HS-27A (cell line): ENCODE data around the gene ARHGAP26.
"Not testable (repeated sequence)": the region's sequence is repeated elsewhere in the genome, so short reads cannot be mapped to it uniquely, and the experiment has no call there.

Source experiments
- DNase-seq: peaks from one replicate; pipeline ENCODE4 v3.0.0-alpha.2; 2012; ENCODE audit warnings: low read depth, missing footprints

The ARHGAP26 gene

DNA sequence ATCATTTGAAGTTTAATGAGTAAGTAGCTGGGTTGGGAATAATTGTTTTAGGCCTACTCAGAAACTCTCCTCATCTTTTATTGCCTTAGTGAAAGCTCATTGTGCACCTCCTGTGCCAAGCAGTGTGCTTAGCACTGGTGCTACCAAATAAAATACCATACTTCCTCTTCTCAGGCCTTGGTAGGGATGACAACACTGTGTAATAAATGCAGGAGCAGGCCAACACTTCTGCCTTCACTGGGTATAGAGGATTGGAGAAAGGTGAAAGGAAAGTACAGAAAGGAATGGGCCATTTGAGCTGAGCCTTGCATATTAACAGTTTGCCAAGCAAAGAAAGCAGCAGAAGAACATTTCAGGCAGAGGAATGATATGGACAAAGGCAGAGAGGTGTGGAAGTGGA, 347.6 kb downstream of the ARHGAP26 start:
- DNase-seq = no peak

DNA sequence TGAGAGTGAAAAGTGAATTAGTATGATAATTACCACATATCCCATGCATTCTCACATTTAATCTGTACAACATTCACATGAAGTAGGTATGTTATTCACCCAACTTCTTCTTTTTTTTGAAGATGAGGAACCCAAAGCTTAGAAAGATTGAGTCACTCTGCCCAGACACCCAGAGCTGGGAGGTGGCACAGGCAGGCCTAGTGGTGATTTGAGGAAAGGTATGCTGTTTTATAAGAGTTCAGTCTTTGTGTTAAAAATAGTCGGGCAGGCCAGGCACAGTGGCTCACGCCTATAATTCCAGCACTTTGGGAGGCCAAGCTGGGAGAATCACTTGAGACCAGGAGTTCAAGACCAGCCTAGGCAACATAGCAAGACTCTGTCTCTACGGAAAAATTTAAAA, 348.0 kb downstream of the ARHGAP26 start:
- DNase-seq = no peak

DNA sequence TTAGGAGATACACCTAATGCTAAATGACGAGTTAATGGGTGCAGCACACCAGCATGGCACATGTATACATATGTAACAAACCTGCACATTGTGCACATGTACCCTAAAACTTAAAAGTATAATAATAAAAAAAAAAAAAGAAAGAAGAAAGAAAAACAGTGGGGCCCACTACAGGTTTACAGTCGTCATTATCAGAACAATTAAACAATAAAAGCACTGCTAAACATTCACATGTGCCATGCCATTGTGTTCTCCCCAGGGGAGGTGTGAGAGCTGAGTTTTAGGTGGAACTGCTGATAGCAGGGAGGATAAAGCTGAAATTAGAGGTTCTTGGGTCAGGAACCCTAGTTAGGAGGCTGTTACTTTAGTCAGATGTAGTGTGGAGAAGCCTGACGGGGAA, 348.6 kb downstream of the ARHGAP26 start:
- not testable (repeated sequence) for DNase-seq

DNA sequence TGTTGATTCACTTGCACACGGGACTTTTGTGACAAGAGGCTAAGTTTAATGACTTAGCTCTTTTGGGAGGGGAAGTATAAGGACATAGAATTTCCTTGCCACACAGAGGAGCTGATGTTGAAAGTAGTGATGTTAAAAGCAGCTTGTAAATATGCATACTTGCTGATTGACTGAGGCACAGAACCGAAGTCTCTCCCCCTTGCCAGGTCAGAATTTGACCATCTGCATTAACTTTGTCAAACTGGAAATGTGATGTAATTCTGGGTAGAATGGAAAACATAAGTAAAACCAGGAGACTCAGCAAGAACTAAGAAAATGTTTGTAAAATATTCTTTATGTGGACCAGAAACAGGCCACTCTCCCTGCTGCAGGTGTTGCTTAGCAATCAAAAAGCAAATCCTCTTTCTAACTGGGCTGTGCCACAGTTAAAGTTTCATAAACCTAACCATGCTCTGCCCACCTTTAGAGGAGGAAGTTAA, 349.2 kb downstream of the ARHGAP26 start:
- no peak for DNase-seq

DNA sequence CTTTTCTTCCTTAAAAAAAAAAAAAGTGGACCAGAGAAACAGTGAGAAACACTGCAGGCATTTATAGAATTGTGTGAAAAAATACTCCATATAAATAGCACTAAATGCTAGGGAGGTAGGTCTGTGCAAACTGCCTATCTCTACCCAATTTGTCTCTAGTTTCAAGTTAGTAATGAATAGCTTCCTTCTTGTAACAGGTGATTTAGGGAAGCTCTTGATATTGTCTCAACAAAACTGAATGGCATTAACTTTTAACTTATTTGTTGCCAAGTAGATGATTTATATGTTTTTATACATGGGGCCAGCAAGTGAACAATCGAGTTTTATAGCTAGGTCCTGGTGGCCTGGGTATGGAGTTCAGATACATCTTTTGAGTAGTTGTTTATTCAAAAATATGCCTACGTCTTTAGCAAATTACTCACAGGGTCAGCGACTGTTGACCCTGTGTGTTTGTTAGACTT, 349.7 kb downstream of the ARHGAP26 start:
- no peak for DNase-seq

DNA sequence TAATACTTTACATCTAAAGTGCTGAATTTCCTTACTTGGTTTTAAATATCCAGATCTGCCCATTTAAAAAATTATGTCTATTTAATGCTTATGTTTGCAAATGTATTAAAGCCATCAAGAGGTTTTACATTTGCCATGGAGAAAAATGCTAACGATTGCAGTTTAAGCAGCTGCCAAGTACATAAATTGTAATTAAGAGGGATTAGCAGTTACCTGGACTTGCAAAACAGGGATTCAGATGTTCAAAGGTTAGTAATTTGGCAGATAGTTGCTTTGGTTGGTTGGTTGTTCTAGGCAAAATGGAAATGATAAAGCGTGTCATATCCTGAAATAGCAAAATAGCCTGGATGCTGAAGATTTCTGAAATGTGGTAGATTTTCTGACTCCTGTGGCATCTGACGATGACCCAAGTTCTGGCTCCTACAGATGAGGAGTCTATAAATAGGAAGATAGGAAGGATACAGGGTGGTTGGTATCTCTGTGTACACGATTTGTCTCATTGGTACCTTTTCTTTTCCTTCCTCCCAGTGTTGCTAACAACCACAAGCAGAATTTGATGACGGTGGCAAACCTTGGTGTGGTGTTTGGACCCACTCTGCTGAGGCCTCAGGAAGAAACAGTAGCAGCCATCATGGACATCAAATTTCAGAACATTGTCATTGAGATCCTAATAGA, 350.4 kb downstream of the ARHGAP26 start:
- no peak for DNase-seq

DNA sequence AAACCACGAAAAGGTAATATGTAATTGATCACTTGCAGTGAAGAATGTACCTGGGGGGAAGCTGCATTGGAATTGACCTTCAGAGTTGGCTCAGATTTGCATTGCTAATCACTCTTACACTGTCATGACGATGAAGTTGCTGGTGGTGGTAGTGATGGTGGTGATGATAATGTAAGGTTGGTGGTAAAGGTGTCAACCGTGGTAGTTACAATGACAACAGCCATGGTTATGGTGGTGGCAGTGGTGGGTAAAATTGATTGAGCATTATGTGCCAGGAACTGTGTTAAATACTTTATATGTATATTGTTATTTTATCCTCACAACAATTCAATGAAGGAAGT, 350.9 kb downstream of the ARHGAP26 start:
- DNase-seq = no peak

DNA sequence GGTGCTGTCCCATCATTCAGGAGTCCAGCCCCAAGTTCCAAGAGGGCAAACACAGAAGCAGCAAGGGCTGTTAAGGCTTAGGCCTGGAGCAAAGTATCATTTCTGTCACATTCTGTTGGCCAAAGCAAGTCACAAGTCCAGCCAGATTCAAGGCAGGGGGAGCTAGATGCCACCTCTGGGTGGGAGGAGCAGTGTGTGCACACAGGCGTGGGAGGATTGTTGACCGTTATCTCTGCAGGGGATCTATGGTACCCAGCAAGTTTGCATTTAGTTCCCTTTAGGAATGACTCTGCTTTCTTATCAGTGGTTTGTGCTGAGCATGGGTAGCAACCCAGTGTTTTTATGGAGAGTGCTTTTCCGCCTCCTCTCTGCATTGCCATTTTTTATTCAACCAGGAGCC, 354.4 kb downstream of the ARHGAP26 start:
- DNase-seq = no peak

DNA sequence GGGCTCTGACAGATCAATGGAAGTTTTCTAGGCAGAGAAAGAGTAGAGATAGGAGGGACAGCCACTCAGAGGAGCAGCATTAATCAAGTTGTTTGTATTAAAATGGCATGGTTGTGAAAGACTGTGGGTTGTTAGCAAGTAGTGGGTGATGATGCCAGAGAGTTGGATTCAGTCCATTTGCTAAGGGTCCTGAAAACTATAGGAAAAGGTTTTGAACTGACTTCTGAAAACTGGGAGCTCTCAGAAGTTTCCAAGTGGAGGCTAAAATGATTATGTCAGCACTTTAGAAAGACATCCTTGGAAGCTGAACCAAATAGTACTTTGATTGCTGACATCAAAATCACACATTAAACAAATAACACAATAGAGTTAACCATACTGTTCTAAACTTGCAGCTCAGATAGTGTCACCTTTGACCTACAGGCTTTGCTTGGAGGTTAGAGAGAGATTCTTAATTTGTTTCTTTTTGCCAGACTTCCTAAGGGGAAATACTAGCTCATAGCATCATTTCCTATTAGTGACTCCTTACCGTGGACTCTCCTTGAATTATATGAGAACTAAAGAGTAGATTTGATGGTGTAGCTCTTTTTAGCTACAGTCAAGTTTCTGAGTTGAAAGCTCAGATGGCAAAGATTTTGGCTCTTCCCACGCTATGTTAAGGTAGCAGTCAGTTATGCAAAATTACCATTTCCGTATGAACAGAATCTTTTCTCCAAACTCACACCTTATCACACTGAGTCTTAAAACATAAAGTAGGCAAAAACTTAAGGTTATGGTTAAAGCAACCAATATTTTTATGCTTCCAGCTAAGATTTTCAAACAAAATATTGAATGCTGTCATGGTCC, 356.2 kb downstream of the ARHGAP26 start:
- DNase-seq = no peak

DNA sequence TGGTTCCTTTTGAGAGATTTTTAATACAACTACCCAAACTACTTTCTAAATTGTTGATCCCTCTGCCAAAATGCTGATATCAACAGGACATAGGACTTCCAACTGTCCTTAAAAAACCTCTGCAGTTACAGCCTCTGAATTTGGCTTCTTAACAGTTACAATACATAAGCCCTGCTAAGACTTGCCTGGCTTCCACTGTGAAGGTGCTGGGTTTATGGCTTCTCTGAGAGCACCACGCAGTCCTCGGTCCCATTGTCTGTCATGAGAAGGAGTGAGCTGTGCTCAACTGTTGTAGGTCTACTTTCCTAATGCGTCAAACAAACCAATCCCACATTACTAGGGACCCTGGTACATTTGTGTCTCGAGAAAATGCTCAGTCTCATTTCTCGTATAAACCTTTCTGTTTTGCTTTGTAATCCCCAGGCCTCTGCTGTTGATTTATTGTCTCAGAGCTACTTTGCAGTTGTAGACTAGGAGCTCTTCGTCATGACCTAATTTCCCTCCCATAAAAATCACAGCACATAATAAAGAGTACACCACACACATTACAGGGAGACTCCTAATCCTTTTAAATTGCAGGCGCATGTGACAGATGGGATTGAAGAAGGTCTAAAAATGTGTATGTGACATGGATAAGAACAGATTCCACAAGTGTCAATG, 358.4 kb downstream of the ARHGAP26 start:
- DNase-seq = no peak

DNA sequence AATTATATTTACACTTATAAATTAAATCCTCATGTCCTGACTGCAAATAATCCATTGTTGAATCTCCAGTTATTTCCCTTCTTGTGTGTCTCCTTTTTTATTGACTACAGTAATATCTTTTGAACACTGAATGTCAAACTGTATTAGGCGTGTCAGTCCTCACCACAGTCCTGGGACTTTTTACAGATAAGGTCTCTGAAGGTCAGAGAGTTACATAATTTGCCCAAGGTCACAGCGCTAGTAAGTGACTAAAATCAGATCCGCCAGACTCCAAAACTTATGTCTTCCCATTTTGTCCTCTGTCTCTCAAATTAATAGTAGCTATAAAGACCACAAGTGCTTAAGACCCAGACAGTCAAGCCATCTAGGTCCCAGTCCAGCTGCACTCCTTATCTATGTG, 359.0 kb downstream of the ARHGAP26 start:
- DNase-seq = no peak

DNA sequence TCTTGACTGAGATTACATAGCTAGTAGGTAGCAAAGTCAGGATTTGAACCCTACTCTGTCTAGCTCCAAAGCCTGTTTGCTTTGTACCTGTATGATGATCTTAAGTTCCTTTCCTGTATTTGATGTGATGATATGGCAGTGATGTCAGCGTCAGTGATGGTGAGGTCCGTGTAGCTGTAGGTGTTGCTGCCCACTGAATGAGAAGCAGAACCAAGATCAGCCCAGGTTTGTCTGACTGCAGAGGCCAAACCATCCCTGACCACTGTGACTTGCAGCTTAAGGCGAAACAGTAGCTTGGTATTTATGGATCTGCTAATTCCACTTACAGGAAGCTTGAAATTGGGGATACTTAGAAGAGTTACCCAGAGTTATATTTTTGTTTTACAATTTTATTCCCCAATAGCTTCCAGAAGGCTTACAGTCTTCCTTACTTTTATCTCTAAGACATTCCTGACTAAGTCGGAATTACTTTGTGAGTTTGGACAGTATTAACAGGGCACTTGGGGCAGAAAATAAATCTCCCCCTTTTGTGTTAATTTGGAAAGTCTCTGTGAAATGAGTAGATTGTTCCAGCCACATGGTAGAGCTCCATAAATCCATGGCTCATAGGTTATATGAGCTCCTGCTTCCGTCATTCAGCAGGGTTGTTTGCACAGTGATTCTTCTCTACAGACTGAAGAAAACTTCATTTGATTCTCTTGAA, 359.9 kb downstream of the ARHGAP26 start:
- no peak for DNase-seq

DNA sequence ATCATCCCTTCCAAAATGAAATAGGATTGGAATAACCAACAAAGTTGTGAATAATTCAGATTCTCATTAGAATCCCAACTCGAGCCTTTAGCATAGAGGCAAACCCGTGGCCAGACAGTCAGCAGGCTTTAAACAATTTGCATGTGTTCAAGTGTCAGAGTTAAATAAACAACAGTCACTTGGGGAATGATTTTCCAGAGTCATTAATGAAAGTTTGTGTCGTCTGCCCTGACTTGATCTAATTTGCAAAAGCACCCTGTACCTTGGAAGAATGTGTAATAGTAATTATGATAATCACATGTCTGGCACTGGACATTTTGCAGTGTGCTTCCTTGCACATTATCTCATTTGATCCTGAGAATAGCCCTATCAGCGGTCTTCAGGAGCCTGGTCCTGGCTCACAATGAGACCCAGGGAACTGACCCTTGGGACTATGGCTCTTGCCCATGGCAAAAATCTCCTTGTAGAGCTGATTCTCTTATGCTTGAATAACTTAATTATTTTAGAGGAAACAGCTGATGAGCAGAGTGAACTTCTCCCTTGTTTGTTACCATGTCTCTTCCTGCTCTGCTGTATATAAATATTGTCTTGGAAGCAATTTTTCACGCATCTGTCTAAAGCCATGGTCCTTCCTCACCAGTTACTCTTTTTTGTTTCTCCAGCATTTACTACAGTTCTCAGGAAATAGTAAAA, 360.6 kb downstream of the ARHGAP26 start:
- DNase-seq = no peak

DNA sequence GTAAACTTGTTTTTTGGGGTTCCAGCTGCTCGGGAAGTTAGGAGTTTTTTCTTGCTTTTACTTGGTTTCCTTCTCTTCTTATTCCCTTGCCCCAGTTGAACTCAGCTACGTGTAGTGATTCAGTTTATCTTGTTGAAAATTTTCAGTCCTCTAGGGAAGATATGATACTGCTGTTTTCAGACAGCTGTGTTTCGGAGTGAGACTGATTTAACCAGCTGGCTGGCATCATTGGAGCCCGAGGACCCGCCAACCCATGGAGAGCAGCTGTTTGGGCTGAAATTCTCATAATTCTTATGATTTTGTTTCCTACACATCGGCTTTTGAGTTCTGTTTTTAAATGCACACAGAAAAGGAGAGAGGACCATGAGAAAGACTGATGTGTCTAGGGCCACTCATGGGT, 361.8 kb downstream of the ARHGAP26 start:
- no peak for DNase-seq

DNA sequence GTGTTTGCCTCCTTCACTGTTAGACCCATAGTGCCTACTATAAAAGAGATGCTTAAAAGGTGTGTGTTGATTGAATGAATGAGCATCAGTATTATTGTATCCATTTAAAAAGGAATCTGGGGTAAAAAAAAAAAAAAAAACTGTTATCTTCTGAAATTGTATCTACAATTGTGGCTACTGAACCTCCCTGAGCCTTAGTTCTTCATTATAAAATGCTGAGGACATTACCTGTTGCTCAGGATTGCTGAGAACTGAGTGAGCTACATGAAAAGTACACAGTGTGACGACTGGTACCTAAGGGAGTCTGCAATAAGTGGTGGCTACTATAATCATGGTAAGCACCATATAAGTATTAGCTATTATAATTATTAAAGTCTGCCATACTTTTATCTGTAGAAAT, 362.6 kb downstream of the ARHGAP26 start:
- no peak for DNase-seq

DNA sequence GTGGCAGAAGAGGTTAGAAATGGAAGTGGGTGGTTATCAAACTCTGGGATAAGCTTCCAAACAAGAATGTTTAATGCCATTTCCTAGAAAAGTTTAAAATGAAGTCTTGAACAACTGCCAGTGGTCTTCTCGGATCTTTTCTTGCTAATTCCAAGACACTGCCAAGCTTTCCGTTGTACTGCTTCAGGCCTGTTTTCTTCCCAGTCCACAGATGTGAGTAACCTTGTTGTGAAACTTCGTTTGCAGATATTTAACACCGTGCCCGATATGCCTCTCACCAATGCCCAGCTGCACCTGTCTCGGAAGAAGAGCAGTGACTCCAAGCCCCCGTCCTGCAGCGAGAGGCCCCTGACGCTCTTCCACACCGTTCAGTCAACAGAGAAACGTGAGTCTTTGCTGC, 363.5 kb downstream of the ARHGAP26 start:
- DNase-seq = no peak

DNA sequence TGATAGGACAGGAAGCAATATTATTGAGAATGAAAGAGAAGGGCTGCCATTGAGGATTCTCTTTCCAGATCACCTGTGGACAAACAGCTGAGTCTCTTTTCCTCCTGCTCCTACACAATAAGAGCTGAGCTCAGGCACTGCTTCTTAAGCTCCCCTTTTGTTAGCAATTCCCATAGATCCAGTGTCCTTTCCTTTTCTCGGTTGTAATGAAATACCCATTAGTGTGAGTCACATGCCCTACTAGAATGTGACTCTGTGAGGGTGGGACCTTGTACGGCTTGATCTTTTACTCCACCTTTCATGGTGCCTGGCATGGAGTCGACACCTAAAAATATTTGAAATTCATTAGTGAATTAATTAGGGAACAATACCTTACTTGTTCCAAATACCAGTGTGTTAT, 364.1 kb downstream of the ARHGAP26 start:
- DNase-seq = no peak

DNA sequence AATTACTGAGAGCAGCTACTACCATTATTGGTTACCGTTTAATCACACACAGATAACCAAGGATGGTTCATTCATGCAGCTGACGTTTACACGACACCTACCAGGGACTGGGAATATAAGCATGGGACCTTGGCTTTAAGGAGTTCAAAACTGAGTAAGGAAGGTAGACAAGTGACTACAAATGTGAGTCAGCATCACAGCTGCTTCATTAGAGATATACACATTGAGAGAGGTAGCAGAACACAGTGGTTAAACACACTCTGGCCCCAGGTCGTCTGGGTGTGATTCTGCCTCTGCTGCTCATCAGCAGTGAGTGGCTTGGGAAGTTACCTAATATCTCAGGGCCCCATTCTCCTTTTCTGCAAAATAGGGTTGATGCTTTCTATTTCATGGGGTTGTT, 364.7 kb downstream of the ARHGAP26 start:
- DNase-seq = no peak

DNA sequence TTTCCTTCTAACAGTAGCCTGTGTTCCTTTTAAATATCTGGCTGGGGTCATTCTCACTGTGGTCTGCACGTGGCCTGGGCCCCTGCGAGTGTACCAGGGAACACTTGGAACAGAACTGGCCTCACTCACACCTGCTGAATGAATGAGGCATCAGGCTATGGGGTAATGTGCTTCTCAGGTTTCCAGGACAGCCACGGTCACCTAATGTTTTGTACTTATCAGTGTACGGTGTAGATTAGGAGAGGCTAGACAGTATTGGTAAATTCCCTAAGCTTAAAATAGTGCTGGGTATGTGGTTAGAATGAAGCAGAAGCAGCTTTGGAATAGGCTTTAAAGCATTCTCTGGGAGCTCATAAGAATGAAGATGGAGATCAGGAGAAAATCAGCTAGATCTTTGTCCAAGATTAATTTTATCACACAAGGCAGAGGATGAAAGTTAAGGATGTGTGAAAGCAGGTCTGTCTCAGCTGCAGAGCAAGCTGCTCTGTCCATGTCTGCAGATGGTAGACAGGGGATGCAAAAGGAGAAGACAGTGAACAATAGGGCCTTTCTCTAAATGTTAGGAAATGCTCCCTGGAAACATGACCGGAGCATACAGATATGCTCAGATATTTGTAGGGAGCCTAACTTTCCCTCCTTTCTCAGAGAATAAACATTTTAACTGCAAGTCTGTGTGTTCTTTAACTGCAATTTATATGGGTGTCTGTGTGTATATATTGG, 365.8 kb downstream of the ARHGAP26 start:
- no peak for DNase-seq

DNA sequence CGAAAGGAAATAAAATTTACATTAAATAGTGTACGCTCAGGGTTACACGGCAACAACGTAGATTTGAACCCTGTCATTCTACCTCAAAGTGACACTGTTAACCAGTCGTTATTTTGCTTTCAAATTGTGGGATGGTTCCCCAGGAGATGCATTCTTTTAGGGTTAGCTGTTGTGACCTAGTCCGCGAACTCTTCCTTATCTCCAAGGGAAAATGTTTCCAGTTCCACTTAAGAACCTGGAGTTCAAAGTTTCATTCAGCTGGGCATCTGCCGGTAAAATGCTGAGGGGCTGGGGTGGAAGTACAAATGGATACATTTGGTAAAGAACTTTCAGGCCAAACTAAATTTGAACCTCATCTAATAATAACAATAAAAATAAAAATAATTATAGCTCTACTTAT, 368.7 kb downstream of the ARHGAP26 start:
- DNase-seq = no peak

DNA sequence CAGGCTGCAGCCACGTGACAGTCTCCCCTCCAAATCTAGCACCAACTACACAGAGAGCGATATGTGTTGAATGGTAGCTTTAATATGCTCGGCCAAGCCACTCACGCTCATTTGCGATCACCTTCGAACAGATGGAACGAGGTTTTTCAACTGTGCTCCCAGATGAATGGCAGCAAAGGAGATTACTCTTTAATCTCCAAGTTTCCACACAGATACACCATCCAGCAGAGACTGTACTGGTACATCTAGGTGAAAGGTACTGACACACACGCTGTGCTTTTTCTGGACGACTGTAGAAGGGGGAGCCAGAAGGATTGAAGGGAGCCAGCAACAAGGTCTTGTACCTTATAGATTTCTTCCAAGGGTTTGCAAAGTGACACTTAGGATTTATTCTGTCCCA, 369.4 kb downstream of the ARHGAP26 start:
- no peak for DNase-seq
